Measurements from ENCODE around the gene METTL4. TPM values are rescaled to one million over a fixed set of nuclear protein-coding genes. Genes with fewer than 3 reads are reported as not detected.
"Not testable (repeated sequence)": the region's sequence is repeated elsewhere in the genome, so short reads cannot be mapped to it uniquely, and the experiment has no call there.

Gene METTL4
- polyA plus RNA-seq, 1 donor from 2014 or later, result 12.7 TPM

DNA sequence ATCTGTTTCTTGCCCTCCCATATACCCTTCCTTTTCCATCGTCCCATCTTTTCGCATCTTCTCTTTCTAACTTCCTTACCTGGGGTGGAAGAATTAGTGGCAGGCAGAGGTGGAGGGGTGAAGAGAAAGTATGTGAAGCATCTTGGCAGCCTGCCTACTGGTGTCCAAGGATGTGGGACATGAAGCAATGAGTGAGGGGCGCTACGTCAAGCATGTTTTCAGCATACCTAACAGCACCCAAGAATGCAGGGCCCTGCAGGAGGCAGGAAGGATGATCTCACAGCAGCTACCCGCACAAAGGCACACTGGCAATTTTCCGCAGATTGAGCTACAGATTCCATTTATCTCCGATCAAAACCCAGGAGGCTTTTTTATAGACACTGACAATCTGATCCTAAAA, 42.2 kb downstream of the METTL4 start:
- H3K9me3 ChIP-seq (ENCODE audit: low read length), result no peaks in the 10 kb centered on the region
- H3F3A ChIP-seq (ENCODE audit: insufficient read depth, low read length, poor library complexity, severe bottlenecking), result no peaks in the 10 kb centered on the region
- no peak overlapping the region for H3K9ac ChIP-seq (ENCODE audit: low read length)
- H3K4me2 ChIP-seq (ENCODE audit: low read length), result no peak overlapping the region
- no peak overlapping the region for H2AFZ ChIP-seq (ENCODE audit: low read depth, low read length)
- no peaks in the 10 kb centered on the region for H4K20me1 ChIP-seq (ENCODE audit: insufficient read depth)
- no peaks in the 10 kb centered on the region for H3K27me3 ChIP-seq (ENCODE audit: insufficient read depth, low read depth, low read length)
- no peak overlapping the region for H3K4me3 ChIP-seq (ENCODE audit: low read length)
- H3K27ac ChIP-seq (ENCODE audit: low read length), result no peak overlapping the region
- H3K9me2 ChIP-seq (ENCODE audit: insufficient read depth, low read length), result no peaks in the 10 kb centered on the region
- no peaks in the 10 kb centered on the region for H3K79me2 ChIP-seq (replicated peaks; ENCODE audit: insufficient read depth, low read length)
- TF ChIP-seq, protein P1, sequence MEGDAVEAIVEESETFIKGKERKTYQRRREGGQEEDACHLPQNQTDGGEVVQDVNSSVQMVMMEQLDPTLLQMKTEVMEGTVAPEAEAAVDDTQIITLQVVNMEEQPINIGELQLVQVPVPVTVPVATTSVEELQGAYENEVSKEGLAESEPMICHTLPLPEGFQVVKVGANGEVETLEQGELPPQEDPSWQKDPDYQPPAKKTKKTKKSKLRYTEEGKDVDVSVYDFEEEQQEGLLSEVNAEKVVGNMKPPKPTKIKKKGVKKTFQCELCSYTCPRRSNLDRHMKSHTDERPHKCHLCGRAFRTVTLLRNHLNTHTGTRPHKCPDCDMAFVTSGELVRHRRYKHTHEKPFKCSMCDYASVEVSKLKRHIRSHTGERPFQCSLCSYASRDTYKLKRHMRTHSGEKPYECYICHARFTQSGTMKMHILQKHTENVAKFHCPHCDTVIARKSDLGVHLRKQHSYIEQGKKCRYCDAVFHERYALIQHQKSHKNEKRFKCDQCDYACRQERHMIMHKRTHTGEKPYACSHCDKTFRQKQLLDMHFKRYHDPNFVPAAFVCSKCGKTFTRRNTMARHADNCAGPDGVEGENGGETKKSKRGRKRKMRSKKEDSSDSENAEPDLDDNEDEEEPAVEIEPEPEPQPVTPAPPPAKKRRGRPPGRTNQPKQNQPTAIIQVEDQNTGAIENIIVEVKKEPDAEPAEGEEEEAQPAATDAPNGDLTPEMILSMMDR (IDR thresholded peaks at IDR 0.05; ENCODE audit: poor library complexity, severe bottlenecking), result no peak
- TF ChIP-seq TAF1 (IDR thresholded peaks at IDR 0.05; ENCODE audit: low read depth) (no peak), RAD21 (conservative IDR thresholded peaks at IDR 0.05) (no peak), EZH2 (IDR thresholded peaks at IDR 0.05; ENCODE audit: borderline replicate concordance, insufficient read depth, low read length, poor library complexity, severe bottlenecking) (no peak), POLR2AphosphoS5 (IDR thresholded peaks at IDR 0.05) (no peak), SMC3 (conservative IDR thresholded peaks at IDR 0.05; ENCODE audit: poor library complexity) (no peak), MXI1 (conservative IDR thresholded peaks at IDR 0.05; ENCODE audit: poor library complexity, severe bottlenecking) (no peak), EP300 (conservative IDR thresholded peaks at IDR 0.05; ENCODE audit: poor library complexity, severe bottlenecking) (no peak)
- TF ChIP-seq, protein P2, sequence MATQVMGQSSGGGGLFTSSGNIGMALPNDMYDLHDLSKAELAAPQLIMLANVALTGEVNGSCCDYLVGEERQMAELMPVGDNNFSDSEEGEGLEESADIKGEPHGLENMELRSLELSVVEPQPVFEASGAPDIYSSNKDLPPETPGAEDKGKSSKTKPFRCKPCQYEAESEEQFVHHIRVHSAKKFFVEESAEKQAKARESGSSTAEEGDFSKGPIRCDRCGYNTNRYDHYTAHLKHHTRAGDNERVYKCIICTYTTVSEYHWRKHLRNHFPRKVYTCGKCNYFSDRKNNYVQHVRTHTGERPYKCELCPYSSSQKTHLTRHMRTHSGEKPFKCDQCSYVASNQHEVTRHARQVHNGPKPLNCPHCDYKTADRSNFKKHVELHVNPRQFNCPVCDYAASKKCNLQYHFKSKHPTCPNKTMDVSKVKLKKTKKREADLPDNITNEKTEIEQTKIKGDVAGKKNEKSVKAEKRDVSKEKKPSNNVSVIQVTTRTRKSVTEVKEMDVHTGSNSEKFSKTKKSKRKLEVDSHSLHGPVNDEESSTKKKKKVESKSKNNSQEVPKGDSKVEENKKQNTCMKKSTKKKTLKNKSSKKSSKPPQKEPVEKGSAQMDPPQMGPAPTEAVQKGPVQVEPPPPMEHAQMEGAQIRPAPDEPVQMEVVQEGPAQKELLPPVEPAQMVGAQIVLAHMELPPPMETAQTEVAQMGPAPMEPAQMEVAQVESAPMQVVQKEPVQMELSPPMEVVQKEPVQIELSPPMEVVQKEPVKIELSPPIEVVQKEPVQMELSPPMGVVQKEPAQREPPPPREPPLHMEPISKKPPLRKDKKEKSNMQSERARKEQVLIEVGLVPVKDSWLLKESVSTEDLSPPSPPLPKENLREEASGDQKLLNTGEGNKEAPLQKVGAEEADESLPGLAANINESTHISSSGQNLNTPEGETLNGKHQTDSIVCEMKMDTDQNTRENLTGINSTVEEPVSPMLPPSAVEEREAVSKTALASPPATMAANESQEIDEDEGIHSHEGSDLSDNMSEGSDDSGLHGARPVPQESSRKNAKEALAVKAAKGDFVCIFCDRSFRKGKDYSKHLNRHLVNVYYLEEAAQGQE (IDR thresholded peaks at IDR 0.05; ENCODE audit: borderline replicate concordance), result no peak
- no peaks in the 10 kb centered on the region for H3K36me3 ChIP-seq (ENCODE audit: insufficient read depth, low read length)

DNA sequence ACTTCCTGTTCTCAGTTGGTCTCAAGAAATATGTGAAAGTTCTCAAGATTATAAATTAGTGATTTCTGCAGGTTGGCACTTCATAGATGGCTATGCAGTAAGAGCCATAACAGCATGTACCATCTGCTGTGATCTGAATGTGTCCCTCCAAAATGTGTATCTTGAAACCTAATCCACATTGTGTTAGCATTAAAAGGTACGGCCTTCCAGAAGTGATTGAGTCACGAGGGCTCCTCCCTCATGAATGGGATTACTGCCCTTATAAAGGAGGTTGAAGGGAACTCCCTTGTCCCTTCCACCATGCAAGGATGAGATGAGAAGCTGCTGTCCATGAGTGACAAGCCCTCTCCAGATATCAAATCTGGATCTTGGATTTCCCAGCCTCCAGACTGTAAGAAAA, 45.0 kb downstream of the METTL4 start:
- Histone ChIP-seq H2AFZ (ENCODE audit: low read depth, low read length) (no peak overlapping the region), H3K27ac (ENCODE audit: low read length) (no peak overlapping the region), H3K27me3 (ENCODE audit: insufficient read depth, low read depth, low read length) (no peaks in the 10 kb centered on the region), H3K4me3 (ENCODE audit: low read length) (no peak overlapping the region), H4K20me1 (ENCODE audit: insufficient read depth) (no peaks in the 10 kb centered on the region), H3K9ac (ENCODE audit: low read length) (no peak overlapping the region), H3K4me2 (ENCODE audit: low read length) (no peak overlapping the region), H3F3A (ENCODE audit: insufficient read depth, low read length, poor library complexity, severe bottlenecking) (no peaks in the 10 kb centered on the region), H3K9me3 (ENCODE audit: low read length) (no peaks in the 10 kb centered on the region), H3K9me2 (ENCODE audit: insufficient read depth, low read length) (no peaks in the 10 kb centered on the region), H3K79me2 (replicated peaks; ENCODE audit: insufficient read depth, low read length) (no peaks in the 10 kb centered on the region), H3K36me3 (ENCODE audit: insufficient read depth, low read length) (no peaks in the 10 kb centered on the region)
- TF ChIP-seq SMC3 (conservative IDR thresholded peaks at IDR 0.05; ENCODE audit: poor library complexity), result no peak
- no peak for TF ChIP-seq EP300 (conservative IDR thresholded peaks at IDR 0.05; ENCODE audit: poor library complexity, severe bottlenecking)
- TF ChIP-seq MXI1 (conservative IDR thresholded peaks at IDR 0.05; ENCODE audit: poor library complexity, severe bottlenecking), result no peak
- TF ChIP-seq, protein P1 (IDR thresholded peaks at IDR 0.05; ENCODE audit: poor library complexity, severe bottlenecking), result no peak
- TF ChIP-seq TAF1 (IDR thresholded peaks at IDR 0.05; ENCODE audit: low read depth), result no peak
- no peak for TF ChIP-seq EZH2 (IDR thresholded peaks at IDR 0.05; ENCODE audit: borderline replicate concordance, insufficient read depth, low read length, poor library complexity, severe bottlenecking)
- TF ChIP-seq, protein P2 (IDR thresholded peaks at IDR 0.05; ENCODE audit: borderline replicate concordance), result no peak
- TF ChIP-seq POLR2AphosphoS5 (IDR thresholded peaks at IDR 0.05), result no peak
- TF ChIP-seq RAD21 (conservative IDR thresholded peaks at IDR 0.05), result no peak

GRCh38 chr18:2524794-2525198, 46.5 kb downstream of the METTL4 start:
- not testable (repeated sequence) for H3K27ac ChIP-seq (ENCODE audit: low read length); H3K4me3 ChIP-seq (ENCODE audit: low read length); H3K9ac ChIP-seq (ENCODE audit: low read length); H2AFZ ChIP-seq (ENCODE audit: low read depth, low read length); H3K4me2 ChIP-seq (ENCODE audit: low read length); H3K27me3 ChIP-seq (ENCODE audit: insufficient read depth, low read depth, low read length); H3K36me3 ChIP-seq (ENCODE audit: insufficient read depth, low read length); H3K79me2 ChIP-seq (replicated peaks; ENCODE audit: insufficient read depth, low read length); H3K9me3 ChIP-seq (ENCODE audit: low read length); H3F3A ChIP-seq (ENCODE audit: insufficient read depth, low read length, poor library complexity, severe bottlenecking); H3K9me2 ChIP-seq (ENCODE audit: insufficient read depth, low read length); H4K20me1 ChIP-seq (ENCODE audit: insufficient read depth)

Measured in neural cell (in vitro differentiated cells).